OCI-M1 (cell line): ENCODE data around the gene KCNAB1.
A peak's percentile ranks its signal among the peaks of the same experiment; 100 is the strongest.
"Not testable (repeated sequence)": the region's sequence is repeated elsewhere in the genome, so short reads cannot be mapped to it uniquely, and the experiment has no call there.

Source experiments
- DNase-seq: peaks from one replicate; lab custom pipeline; 2025; lab: John Stamatoyannopoulos, UW

KCNAB1 gene

DNA sequence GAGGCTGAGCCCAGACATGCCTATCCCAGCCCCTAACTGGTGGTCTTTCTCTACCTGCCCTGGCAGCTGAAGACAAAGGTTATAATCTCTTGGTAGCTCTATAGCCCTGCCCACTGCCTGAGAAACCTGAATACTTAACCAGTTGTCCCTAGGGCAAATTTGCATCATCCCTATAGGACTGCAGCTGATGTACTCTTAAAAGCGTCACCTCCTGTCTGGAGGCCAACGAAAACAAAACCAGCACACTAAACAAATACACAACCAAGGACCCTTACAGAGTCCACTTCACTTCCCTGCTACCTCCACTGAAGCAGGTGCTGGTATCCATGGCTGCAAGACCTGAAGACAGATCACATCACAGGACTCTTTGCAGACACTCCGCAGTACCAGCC lies 98.0 kb downstream of the KCNAB1 start:
- DNase-seq, result no peak

DNA sequence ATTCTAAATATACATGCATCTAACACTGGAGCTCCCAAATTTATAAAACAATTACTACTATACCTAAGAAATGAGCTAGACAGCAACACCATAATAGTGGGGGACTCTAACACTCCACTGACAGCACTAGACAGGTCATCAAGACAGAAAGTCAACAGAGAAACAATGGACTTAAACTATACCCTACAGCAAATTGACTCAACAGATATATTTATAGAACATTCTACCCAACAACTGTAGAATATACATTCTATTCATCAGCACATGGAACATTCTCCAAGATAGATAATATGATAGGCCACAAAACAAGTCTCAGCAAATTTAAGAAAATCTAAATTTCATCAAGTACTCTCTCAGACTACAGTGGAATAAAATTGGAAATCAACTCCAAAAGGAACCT lies 102.0 kb downstream of the KCNAB1 start:
- not testable (repeated sequence) for DNase-seq

DNA sequence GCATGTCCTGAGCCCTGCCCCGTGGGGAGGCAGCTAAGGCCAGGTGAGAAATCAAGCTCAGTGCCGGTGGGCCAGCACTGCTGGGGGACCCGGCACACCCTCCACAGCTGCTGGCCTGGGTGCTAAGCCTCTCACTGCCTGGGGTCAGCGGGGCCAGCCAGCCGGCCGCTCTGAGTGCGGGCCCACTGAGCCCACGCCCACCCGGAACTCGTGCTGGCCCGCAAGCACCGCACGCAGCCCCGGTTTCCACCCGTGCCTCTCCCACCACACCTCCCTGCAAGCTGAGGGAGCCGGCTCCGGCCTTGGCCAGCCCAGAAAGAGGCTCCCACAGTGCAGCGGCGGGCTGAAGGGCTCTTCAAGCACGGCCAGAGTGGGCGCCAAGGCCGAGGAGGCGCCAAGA lies 103.7 kb downstream of the KCNAB1 start:
- DNase-seq, result not testable (repeated sequence)

DNA sequence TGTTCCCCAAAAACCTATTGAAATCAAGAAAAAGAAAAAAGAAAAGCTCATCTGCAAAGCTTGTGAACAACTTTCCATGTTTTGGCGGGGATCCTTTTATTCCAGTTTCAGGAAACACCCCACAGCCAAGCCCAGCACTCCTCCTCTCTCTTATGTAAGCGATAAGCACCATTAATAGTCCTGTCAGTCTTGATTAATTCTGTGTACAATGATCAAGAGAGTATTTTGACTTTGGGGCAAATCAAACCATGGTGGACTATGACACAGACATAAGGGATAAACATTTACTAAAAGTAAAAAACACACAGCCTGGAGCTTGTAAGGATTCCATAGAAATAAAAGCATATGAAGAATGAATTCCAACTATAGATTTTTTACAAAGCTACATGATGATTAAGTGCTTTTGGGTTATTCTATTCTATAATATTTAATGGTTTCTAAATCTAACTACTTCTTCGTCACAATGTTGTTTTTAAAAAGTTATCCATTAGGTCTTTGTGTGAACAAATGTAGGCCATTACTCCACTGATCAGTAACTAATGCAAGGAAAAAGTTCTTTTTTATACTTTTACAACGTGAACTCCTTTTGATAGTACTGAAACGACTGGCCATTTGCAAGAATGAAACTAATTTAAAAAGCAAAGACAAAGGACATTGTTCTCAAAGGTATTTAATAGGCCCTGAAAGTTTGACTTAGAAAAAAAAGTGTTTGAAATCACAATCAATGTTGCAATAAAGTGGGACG lies 106.5 kb downstream of the KCNAB1 start:
- no peak for DNase-seq

DNA sequence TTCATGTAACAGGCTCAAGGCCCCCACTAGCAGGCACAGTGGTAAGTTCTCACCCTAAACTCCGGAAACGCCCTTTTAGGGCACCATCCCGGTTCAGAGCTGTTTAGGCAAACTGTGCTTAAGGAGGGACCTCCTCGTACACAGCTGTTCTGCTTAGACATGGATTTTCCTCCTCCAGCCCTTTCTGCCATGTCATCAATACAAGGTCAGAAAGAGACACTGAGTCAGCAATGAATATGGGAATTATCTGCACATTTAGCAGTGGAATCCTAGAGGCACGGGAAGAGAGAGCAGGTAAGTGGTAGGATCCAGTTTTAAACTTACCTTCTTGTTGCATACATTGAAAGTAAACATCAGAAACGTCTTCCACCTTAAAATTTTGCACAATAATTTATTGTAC lies 107.3 kb downstream of the KCNAB1 start:
- no peak for DNase-seq

DNA sequence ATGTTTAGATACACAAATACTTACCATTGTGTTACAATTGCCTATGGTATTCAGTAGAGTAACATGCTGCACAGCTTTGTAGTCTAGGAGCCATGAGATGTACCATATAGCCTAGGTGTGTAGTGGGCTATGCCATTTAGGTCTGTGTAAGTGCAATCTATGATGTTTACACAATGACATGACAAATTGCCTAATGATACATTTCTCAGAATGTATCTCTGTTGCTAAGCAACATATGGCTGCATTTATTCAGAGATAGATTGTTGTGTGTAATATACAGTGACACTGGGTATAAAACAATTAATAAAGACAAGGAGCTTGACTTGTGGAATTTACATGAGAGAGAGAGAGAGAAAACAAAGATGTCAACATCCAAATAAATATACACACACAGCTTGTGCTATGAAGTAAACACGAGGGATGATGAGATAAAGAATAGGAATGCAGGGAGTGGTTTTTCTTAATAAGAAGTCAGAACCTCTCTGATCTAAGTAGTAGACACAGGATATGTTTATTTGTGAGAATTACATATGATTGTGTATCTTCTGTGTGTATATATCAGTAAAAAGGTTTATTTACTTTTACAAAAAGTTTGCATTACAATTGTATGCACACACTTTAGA lies 110.0 kb downstream of the KCNAB1 start:
- no peak for DNase-seq

DNA sequence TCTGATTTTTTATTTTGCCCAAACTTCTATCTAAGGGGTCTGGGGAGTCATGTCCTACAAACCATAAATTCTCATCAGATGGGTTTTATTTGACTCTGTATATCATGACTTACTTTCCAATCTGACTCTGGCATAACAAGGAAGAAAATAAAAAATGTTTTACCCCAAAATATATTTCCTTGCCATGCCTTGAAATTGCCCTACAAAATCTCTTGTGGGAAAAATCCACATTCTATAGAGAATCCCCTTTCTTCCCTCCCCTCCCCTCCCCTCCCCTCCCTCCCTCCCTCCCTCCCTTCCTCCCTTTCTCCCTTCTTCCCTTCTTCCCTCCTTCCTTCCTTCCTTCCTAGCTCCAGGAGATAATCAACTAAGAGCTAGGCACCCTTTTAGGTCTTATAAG lies 110.8 kb downstream of the KCNAB1 start:
- not testable (repeated sequence) for DNase-seq

DNA sequence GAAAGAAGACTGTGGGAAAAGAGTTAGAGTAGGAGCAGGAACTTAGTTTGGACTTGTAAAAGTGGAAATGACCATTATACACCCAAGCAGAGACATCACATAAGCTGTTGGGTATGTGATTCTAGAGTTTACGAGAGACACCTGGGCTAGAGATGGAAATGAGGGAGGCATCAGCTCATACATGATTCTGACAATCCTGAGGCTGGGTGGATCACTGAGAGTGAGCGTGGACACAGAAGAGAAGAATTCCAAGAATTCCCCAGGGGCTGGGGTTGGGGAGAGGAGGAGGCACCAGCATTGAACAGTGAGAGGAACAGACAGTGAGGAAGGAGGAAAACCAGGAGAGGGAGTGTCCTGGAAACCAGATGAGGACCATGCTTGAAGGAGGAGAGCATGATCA lies 113.5 kb downstream of the KCNAB1 start:
- DNase-seq, result no peak

DNA sequence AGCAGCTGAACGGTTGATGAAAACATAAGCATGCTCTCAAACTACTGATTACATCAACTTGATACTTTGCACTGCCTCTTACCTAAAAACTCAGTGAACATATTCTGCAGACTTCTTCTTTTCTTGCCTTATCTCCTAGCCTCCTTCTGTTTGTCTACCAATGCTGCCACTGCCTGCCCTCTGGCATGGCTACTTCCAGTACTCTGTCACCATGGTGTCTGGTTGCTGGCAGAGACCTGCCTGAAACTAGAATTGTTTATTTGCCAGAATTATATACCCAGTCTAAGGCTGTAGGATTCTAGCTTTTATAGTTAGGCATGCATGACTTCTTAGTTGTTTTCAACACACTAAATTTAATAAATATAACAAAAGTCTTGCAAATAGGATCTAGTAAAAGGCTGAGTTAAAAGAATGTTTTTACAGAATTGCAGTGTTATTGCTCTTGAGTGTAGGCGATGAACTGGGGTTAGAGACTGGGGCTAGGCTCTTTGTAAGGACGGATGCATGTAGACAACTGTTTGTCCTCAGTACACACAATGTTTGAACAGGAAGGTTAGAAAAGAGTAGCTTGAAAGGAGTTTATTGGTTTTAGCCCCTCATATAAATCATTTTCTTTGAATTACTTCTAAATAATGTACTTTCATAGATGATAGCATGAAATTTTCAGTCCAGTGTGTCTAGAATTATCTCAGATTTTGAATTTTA lies 116.3 kb downstream of the KCNAB1 start:
- peak; percentile 23 for DNase-seq

DNA sequence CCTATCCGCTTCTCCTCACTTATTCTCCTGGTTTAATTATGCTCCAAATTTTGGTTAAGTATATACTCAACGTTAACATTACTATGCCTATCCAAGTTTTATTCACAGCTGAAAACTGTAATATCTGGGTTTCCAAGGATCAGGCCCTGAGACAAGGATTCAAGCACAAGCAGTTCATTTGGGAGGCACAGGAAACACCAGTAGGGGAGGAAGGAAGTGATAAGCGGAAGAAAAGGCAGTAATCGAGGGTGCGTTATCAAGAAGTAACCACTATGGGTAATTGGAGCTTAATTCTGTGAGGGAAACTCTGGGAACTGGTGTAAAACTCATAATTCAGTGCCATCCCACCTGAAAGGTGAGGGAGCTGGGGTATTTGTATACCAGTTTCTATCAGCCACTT lies 120.3 kb downstream of the KCNAB1 start:
- no peak for DNase-seq

DNA sequence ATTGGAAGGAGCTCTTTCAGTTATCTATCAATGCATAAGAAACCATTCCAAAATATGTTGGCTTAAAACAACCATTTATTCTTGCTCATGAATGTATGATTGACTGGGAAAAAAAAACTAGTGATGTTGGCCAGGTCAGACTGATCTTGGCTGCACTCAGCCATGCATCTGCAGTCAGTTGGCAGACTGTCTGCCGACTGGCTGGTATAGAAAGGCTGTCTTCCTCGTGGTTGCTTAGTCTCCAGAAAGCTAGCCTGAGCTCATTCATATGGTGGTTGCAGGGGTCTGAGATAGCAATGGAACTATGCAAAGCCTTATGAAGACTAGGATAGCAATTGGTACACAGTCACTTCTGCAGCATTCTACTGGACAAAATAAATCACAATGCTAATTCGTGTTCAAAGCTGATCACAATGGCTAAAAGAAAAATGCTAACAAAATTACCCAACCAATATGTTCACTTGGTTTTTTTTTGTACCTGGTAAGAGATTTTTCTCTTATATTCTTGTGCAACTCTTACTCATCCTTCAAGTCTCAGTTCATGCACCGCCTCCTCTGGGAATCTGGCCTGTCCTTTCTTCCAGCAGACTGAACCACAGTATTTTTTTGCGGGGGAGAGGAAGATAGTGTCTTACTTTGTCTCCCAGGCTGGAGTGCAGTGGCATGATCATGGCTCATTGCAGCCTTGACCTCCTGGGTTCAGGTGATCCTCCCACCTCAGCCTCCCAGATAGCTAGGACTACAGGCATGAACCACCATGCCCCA lies 126.8 kb downstream of the KCNAB1 start:
- no peak for DNase-seq

DNA sequence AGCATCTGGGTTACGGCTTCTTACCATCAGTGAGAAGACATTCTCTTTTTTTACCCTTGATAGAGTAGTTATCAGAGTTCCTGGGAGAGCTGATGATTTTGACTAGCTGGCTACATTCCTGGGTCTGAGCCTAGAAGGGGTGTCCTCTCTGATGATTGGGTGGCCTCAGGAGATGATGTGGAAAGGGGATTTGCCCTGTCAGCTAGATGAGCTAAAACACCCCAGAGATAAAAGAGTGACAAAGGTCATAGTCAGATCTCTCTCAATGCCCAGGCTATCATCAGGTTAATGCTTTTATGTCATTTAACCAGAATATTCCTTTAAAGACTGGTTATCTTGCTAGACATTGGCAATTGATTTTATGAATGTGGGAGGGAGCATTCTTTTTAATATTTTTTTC lies 130.2 kb downstream of the KCNAB1 start:
- no peak for DNase-seq

DNA sequence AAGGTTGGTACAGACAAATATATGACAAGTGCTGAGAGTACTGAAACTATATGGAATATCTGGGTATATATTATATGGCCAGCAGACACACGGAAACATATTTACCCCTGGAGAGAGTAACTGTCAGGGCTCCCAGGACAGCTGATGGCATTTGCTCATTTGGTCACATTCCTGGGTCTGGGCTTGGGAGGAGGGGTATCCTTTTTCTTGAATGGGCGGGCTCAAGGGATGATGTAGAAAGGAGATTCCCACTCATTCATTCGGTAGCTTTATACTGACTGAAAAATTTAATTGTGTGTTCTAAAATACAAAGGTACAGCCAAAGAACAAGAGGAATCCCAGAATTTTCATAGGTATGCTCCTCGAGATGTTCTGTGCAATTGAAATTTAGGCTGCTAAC lies 131.0 kb downstream of the KCNAB1 start:
- DNase-seq, result no peak

DNA sequence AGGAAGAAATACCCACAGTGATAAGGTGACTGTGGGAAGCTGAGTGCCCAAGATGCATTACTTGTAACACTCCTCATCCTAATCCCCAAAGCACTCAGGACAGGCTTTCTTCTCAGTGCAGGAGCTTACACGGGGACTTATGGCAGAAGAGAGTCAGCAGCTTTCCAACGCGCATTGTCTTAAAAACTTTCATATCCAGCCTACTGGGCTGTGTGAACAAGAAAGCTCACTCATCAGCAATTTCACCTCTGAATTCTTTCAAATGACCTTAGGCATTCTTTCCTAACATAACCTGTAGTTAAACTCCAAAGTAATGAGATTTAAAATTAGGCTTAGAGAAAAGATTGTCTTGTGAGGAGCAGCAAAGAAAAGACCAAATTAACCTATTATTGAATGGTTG lies 132.3 kb downstream of the KCNAB1 start:
- DNase-seq, result no peak

DNA sequence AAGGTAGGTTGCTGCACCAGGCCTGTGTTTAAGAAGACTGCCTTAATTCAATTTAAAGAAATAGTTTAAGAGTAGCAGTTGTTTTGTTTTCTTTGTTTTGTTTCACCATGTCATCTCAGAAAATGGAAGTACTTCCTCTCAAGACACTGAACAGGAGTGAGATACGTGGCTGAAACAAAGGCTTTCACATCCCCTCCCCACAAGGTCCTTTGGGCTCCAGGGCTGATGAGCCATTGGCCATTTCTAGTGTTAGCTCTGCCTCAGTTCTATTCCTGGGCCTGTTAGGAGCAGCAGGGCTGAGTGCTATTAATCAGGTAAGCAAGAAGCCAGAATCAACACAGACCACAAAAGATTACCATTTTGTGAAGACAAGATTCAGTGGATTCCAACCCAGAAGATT lies 132.8 kb downstream of the KCNAB1 start:
- DNase-seq, result no peak

DNA sequence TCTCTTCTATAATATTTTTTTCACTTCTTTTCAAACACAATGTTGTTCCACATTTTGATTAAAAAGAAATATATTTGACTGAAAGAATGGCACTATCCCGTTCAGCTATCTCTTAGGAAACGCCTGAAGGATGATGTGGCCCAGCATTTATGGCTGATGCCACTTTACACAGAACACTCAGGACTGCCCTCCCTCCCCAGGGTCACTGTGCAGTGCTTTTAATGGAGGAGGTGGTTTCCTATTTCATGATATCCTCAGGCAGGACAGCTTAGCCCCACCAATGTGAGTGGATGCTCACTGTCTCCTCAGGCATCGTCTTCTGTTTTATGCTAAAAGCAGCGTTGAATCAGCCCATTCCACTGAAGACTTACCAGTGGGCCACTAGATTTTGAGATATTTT lies 135.9 kb downstream of the KCNAB1 start:
- DNase-seq, result no peak

DNA sequence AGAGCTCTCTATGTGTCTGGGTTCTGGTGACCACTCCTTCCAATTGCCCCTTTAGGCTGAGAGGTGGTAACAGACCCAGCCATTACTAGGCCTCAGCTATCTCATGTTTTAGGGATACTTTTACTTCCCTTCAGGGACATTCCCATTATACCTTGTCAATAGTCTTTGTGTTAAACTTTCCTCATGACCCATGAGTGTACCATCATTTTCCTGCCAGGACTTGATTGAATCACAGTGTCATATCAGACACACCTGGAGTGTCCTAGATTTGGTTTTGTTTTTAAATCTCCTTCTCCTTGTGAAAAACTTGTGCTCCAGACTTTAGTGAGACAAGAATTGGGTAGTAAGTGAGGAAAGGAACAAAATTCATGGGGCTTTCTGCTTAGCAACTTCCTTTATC lies 136.6 kb downstream of the KCNAB1 start:
- no peak for DNase-seq

DNA sequence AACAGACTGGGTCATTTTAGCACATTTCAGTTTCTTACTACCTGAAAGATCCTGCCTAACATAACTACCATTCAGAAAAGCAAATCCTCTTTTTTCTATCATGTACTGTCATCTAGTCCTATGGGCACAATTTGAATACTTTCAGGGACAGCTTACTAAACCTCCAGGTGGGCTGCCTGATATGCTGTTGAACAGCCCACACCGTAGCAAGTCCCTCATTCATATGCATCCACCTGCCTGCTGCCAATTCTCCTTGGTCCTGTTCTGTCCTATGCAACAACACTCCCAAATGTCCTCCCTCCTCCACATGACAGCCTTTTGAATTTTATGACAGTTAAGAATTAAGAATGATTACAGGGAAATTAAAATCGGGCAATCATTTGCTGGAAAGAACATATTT lies 137.9 kb downstream of the KCNAB1 start:
- DNase-seq, result no peak

DNA sequence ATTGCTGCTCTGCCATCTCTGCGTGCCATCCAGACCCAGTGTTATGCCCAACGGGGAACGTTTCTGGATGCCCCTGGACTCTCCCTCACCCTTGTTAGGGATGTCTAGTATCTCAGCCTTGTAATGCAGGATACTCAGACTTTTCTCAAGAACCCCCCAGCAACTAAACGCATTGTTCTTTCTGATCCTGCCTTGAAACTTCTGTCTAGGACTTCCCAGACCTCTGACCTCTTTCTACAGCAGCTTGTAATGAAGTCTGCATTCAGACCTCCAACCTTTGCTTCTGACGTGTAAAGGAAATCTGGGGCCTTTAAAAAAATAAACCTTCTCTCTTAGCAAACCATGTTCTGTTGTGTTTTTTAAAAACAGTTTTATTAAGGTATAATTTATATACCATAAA lies 139.5 kb downstream of the KCNAB1 start:
- no peak for DNase-seq

DNA sequence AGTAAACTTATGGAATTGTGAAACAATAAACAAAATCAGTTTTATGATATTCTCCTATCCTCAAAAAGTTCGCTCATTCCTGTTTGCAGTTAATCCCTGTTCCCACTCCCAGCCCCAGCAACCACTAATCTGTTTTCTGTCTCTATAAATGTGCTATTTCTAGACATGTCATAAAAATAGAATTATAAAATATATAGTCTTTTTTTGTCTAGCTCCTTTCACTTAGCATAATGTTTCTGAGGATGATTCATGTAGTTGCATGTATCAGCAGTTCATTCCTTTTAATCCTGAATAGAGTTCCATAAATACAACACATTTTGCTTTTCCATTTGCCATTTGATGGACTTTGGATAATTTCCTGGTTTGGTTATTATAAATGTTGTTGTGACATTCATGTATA lies 140.0 kb downstream of the KCNAB1 start:
- DNase-seq, result no peak

DNA sequence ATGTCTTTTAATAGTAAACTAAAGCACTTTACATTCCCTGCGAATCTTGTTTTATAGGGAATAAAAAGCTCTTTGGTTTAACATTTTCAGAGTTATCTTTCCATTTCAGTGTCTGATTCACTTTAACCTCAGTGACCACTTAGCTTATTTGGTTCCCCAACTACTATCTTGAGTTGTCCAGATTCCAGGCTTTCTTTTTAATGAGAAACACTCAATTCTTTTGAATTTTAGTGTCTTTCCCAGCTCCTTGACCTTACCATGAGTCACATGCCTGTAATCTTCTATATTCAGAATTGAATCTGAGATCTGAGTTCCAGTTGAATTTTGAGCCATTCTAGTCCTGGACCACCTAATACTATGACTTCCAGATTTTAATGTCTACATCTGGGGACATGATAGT lies 144.4 kb downstream of the KCNAB1 start:
- no peak for DNase-seq

DNA sequence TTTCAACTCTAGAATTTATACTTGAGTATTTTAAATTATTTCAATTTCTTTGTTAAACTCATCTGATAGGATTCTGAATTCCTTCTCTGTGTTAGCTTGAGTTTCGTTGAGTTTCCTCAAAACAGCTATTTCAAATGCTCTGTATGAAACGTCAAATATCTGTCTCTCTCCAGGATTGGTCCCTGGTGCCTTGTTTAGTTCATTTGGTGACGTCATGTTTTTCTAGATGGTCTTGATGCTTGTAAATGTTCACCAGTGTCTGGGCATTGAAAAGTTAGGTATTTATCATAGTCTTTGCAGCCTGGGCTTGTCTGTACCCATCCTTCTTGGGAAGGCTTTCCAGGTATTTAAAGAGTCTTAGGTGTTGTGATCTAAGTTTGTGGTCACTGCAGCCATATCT lies 151.1 kb downstream of the KCNAB1 start:
- no peak for DNase-seq
